IMR-90 (cell line): ENCODE measurements around the gene NDUFAF8. TPM values are rescaled to one million over a fixed set of nuclear protein-coding genes. Genes with fewer than 3 reads are reported as not detected.

Experiments
- ATAC-seq: fragments of 200-7000 bp; cut with Tn5 transposase; 2 replicates; pipeline ENCODE4 v1.9.1; 2020; ENCODE audit warnings: low read depth, mild to moderate bottlenecking, moderate library complexity
- BruUV-seq: library from RNA; stranded (reverse); fragments of 400-500 nt; replicated peaks from 2 replicates; lab custom pipeline; 2021; lab: Mats Ljungman, UMichigan
- CTCF ChIA-PET: fragments of 300-600 bp; formaldehyde crosslinking; extraction: SDS; loops from one replicate; lab custom pipeline; 2021; ENCODE audit warnings: antibody characterized with exemption; lab: Yijun Ruan, JAX
- POLR2A ChIA-PET: fragments of 300-600 bp; sonication (Branson Sonifier 250); formaldehyde crosslinking; loops from one replicate; lab custom pipeline; 2022; ENCODE audit warnings: antibody characterized with exemption; ENCODE audit not compliant: unreplicated experiment; lab: Charles Lee
- DNase-seq: peaks from one replicate; pipeline ENCODE4 v3.0.0; 2013
- H2AFZ ChIP-seq: replicated peaks from 2 replicates; pipeline ENCODE3; 2013; ENCODE audit warnings: low read length, mild to moderate bottlenecking; ENCODE audit not compliant: poor library complexity
- H2AK5ac ChIP-seq: 2 replicates; pipeline ENCODE4 v1.6.1; 2013; ENCODE audit warnings: low read depth, low read length, inconsistent platforms
- H2AK9ac ChIP-seq: replicated peaks from 2 replicates; pipeline ENCODE3; 2013; ENCODE audit warnings: mild to moderate bottlenecking, low read depth, low read length, moderate library complexity; ENCODE audit not compliant: poor library complexity
- H2BK120ac ChIP-seq: 2 replicates; pipeline ENCODE4 v1.6.1; 2013; ENCODE audit warnings: low read depth, low read length, inconsistent platforms
- H2BK15ac ChIP-seq: 3 replicates; pipeline ENCODE4 v1.6.1; 2013; ENCODE audit warnings: low read depth, low read length, inconsistent platforms
- H2BK20ac ChIP-seq: 2 replicates; pipeline ENCODE4 v1.6.1; 2013; ENCODE audit warnings: low read depth, mild to moderate bottlenecking, inconsistent platforms, low read length, moderate library complexity
- H2BK5ac ChIP-seq: 2 replicates; pipeline ENCODE4 v1.6.1; 2013; ENCODE audit warnings: mild to moderate bottlenecking, low read depth, low read length, inconsistent platforms; ENCODE audit not compliant: poor library complexity, severe bottlenecking
- H3K14ac ChIP-seq: replicated peaks from 2 replicates; pipeline ENCODE4 v1.6.1; 2013; ENCODE audit warnings: low read depth, low read length, inconsistent platforms
- H3K18ac ChIP-seq: 2 replicates; pipeline ENCODE4 v1.6.1; 2013; ENCODE audit warnings: low read depth, low read length, control low read depth
- H3K23ac ChIP-seq: 2 replicates; pipeline ENCODE4 v1.6.1; 2013; ENCODE audit warnings: low read depth, low read length, inconsistent platforms
- H3K27ac ChIP-seq: 2 replicates; pipeline ENCODE4 v1.5.1; 2013; ENCODE audit warnings: mild to moderate bottlenecking, control low read depth, low read length; ENCODE audit not compliant: insufficient read depth
- H3K27me3 ChIP-seq: 2 replicates; pipeline ENCODE4 v1.6.1; 2013; ENCODE audit warnings: low read length; ENCODE audit not compliant: control insufficient read depth, insufficient read depth
- H3K36me3 ChIP-seq: 2 replicates; pipeline ENCODE4 v1.6.1; 2013; ENCODE audit warnings: low read length, mixed read lengths; ENCODE audit not compliant: control insufficient read depth, insufficient read depth
- H3K4ac ChIP-seq: 2 replicates; pipeline ENCODE4 v1.6.1; 2013; ENCODE audit warnings: low read depth, low read length, inconsistent platforms
- H3K4me1 ChIP-seq: 2 replicates; pipeline ENCODE4 v1.6.1; 2013; ENCODE audit warnings: low read length, mixed read lengths; ENCODE audit not compliant: control insufficient read depth, insufficient read depth
- H3K4me2 ChIP-seq: 2 replicates; pipeline ENCODE4 v1.6.1; 2013; ENCODE audit warnings: low read depth, mild to moderate bottlenecking, control low read depth, low read length, moderate library complexity
- H3K4me3 ChIP-seq: 2 replicates; pipeline ENCODE4 v1.5.1; 2013; ENCODE audit warnings: low read depth, mild to moderate bottlenecking, control low read depth, low read length, moderate library complexity; ENCODE audit not compliant: insufficient read depth
- H3K56ac ChIP-seq: 2 replicates; pipeline ENCODE4 v1.6.1; 2013; ENCODE audit warnings: low read length, inconsistent platforms; ENCODE audit not compliant: insufficient read depth; ENCODE audit errors: extremely low read depth
- H3K79me1 ChIP-seq, 2 experiments: 2 replicates each; pipeline ENCODE4 v1.6.1; 2013; ENCODE audit warnings: low read length in 2 of 2, inconsistent platforms in 1 of 2, low read depth in 1 of 2
- H3K9ac ChIP-seq: 2 replicates; pipeline ENCODE4 v1.6.1; 2013; ENCODE audit warnings: low read depth, low read length, control low read depth
- H3K9me1 ChIP-seq: 2 replicates; pipeline ENCODE4 v1.6.1; 2013; ENCODE audit warnings: low read length, inconsistent platforms; ENCODE audit not compliant: insufficient read depth
- H3K9me3 ChIP-seq: 2 replicates; pipeline ENCODE4 v1.6.1; 2013; ENCODE audit warnings: low read length; ENCODE audit not compliant: control insufficient read depth, insufficient read depth
- H4K20me1 ChIP-seq: 2 replicates; pipeline ENCODE4 v1.6.1; 2013; ENCODE audit warnings: low read length, inconsistent platforms; ENCODE audit not compliant: insufficient read depth
- H4K5ac ChIP-seq: 2 replicates; pipeline ENCODE4 v1.6.1; 2013; ENCODE audit warnings: mild to moderate bottlenecking, low read depth, low read length, control low read depth
- H4K8ac ChIP-seq, 2 experiments: 2 replicates each; pipeline ENCODE4 v1.6.1; 2013; ENCODE audit warnings: low read depth in 2 of 2, low read length in 2 of 2, control low read depth in 1 of 2, inconsistent platforms in 1 of 2
- H4K91ac ChIP-seq: 2 replicates; pipeline ENCODE4 v1.6.1; 2013; ENCODE audit warnings: low read depth, low read length, inconsistent platforms; ENCODE audit not compliant: insufficient read depth
- BHLHE40 ChIP-seq: fragments of 150-350 bp; IDR thresholded peaks from 2 replicates; pipeline ENCODE4 v1.6.1; 2016; ENCODE audit warnings: mild to moderate bottlenecking, low read depth, low read length
- CEBPB ChIP-seq: IDR thresholded peaks from 2 replicates; pipeline ENCODE4 v1.6.1; 2012; ENCODE audit warnings: low read depth, low read length, improper control_type of control experiment
- CTCF ChIP-seq: conservative IDR thresholded peaks from 2 replicates; pipeline ENCODE4 v1.5.1; 2012; ENCODE audit warnings: mild to moderate bottlenecking, low read depth, low read length, improper control_type of control experiment
- ELK1 ChIP-seq: fragments of 150-350 bp; IDR thresholded peaks from 2 replicates; pipeline ENCODE4 v1.6.1; 2016; ENCODE audit warnings: low read depth, mild to moderate bottlenecking, low read length, moderate library complexity, borderline replicate concordance
- FOS ChIP-seq: fragments of 150-350 bp; IDR thresholded peaks from 2 replicates; pipeline ENCODE4 v1.6.1; 2016; ENCODE audit warnings: low read depth, low read length
- MXI1 ChIP-seq: IDR thresholded peaks from 2 replicates; pipeline ENCODE4 v1.6.1; 2012; ENCODE audit warnings: low read depth, mild to moderate bottlenecking, low read length, moderate library complexity, borderline replicate concordance
- NFE2L2 ChIP-seq: fragments of 150-350 bp; IDR thresholded peaks from 2 replicates; pipeline ENCODE4 v1.6.1; 2016; ENCODE audit warnings: low read depth, mild to moderate bottlenecking, low read length
- POLR2A ChIP-seq: IDR thresholded peaks from 2 replicates; pipeline ENCODE4 v1.6.1; 2012; ENCODE audit warnings: mild to moderate bottlenecking, low read depth, low read length
- RAD21 ChIP-seq: IDR thresholded peaks from 2 replicates; pipeline ENCODE4 v1.6.1; 2012; ENCODE audit warnings: low read length, improper control_type of control experiment
- RCOR1 ChIP-seq: IDR thresholded peaks from 2 replicates; pipeline ENCODE4 v1.6.1; 2012; ENCODE audit warnings: mild to moderate bottlenecking, low read length, improper control_type of control experiment; ENCODE audit not compliant: insufficient replicate concordance
- SMC3 ChIP-seq: fragments of 150-350 bp; IDR thresholded peaks from 2 replicates; pipeline ENCODE4 v1.6.1; 2016; ENCODE audit warnings: low read depth, mild to moderate bottlenecking, antibody characterized with exemption, low read length, moderate library complexity
- WGBS, 2 experiments: methylation state at CpG; one replicate each; pipeline versions ENCODE4 v1.1.5 to v1.1.7; 2013; ENCODE audit warnings: missing lambda C conversion rate in 2 of 2; ENCODE audit not compliant: insufficient read length in 1 of 2; ENCODE audit errors: extremely low coverage in 2 of 2; 5-methylcytosine and 5-hydroxymethylcytosine counted together
- dilution Hi-C: fragments of 300-500 bp; cut with HindIII; formaldehyde crosslinking; loops from one replicate; pipeline ENCODE4 v1.14.3; 2018; ENCODE audit warnings: low sequenced_read_pairs; ENCODE audit not compliant: unreplicated experiment
- in situ Hi-C: fragments of 300-500 bp; cut with MboI; formaldehyde crosslinking; loops from 3 replicates; pipeline ENCODE4 v1.14.3; 2019; ENCODE audit warnings: low sequenced_read_pairs, inconsistent platforms, mixed read lengths
- intact Hi-C: fragments of 100-400 bp; cut with micrococcal nuclease; formaldehyde crosslinking; loops from 2 replicates; pipeline ENCODE4 v1.10.0; 2022
- polyA plus RNA-seq, 3 experiments: library from polyadenylated mRNA; depleted of rRNA; stranded (reverse); fragments of >200 nt; gene quantifications; 2 replicates each; pipeline ENCODE4 v1.2.3, GENCODE V29; 2012; ENCODE audit warnings: low replicate concordance in 1 of 3
- total RNA-seq: library from RNA; depleted of rRNA; stranded (reverse); fragments of >200 nt; gene quantifications from 2 replicates; pipeline ENCODE4 v1.2.3, GENCODE V29; 2012

Gene NDUFAF8
- total and polyA plus RNA-seq, 2 of the 4 experiments (the other 2 are of a cell fraction) = 11.1 to 65.0 TPM

- WGBS, 2 experiments = 100% methylated on average over 9 of the region's 24 CpGs; no CpG with 5 or more reads in 1 of the 2 experiments
- H2BK20ac ChIP-seq = no peak overlapping the region
- peaks cover 11% of the 10 kb centered on the region for H3K4me1 ChIP-seq
- H2AK9ac ChIP-seq = no peak overlapping the region
- in situ Hi-C loops = no loop called here
- H3K9ac ChIP-seq = no peak overlapping the region
- BruUV-seq = no TSS peak
- no peaks in the 10 kb centered on the region for H3K9me3 ChIP-seq
- ATAC-seq = no peak
- H3K27ac ChIP-seq = no peak overlapping the region
- dilution Hi-C loops = no loop called here
- ChIA-PET CTCF (no interaction called here), POLR2A (no interaction called here)
- no peak overlapping the region for H4K5ac ChIP-seq
- no peak overlapping the region for H2BK15ac ChIP-seq
- no peak overlapping the region for H3K4ac ChIP-seq
- no peak overlapping the region for H3K18ac ChIP-seq
- no peak overlapping the region for H3K23ac ChIP-seq
- peaks cover 40% of the 10 kb centered on the region for H3K36me3 ChIP-seq
- no peak overlapping the region for H2AFZ ChIP-seq
- no peak for DNase-seq
- H3K4me3 ChIP-seq = no peak overlapping the region
- H2BK120ac ChIP-seq = no peak overlapping the region
- H3K9me1 ChIP-seq = no peaks in the 10 kb centered on the region
- no peak overlapping the region for H4K8ac ChIP-seq
- H4K20me1 ChIP-seq = peaks cover 22% of the 10 kb centered on the region
- TF ChIP-seq RCOR1 (no peak), NFE2L2 (no peak), SMC3 (no peak), RAD21 (no peak), FOS (no peak), BHLHE40 (no peak), CEBPB (no peak), CTCF (no peak), ELK1 (no peak), MXI1 (no peak), POLR2A (no peak)
- no peak overlapping the region for H2BK5ac ChIP-seq
- H2AK5ac ChIP-seq = no peak overlapping the region
- no peaks in the 10 kb centered on the region for H3K27me3 ChIP-seq
- H3K4me2 ChIP-seq = no peak overlapping the region
- H4K91ac ChIP-seq = no peak overlapping the region
- intact Hi-C loops = no loop called here
- H3K14ac ChIP-seq = no peak overlapping the region
- no peak overlapping the region for H3K56ac ChIP-seq
- H3K79me1 ChIP-seq = peaks cover 9 to 53% of the 10 kb centered on the region in 2 experiments
Measured at GRCh38 chr17:81280571-81280970, 41.5 kb downstream of the NDUFAF8 start.
